NCI-H1930 (cell line): ENCODE measurements around the gene RASL10B.
A peak's percentile ranks its signal among the peaks of the same experiment; 100 is the strongest.
"Not testable (repeated sequence)": the region's sequence is repeated elsewhere in the genome, so short reads cannot be mapped to it uniquely, and the experiment has no call there.

ENCODE experiments used
- DNase-seq, 2 experiments: peaks; one replicate each; lab custom pipeline; 2025; lab: John Stamatoyannopoulos, UW

Gene RASL10B

GRCh38 chr17:35731239-35731916 lies at the start of gene RASL10B:
TSS of gene RASL10B (plus strand) at chr17:35731639. CDS start at chr17:35735185, 3,546 bp downstream.
- peak; percentile 31 to 34 for DNase-seq

- no peak for DNase-seq
Observed at GRCh38 chr17:35683591-35683990, 47.8 kb upstream of the RASL10B start.

- no peak for DNase-seq
Observed at GRCh38 chr17:35684055-35684802, 47.2 kb upstream of the RASL10B start.

- no peak for DNase-seq
Observed at GRCh38 chr17:35692512-35693210, 38.8 kb upstream of the RASL10B start.

- DNase-seq = no peak
Observed at GRCh38 chr17:35693662-35694061, 37.8 kb upstream of the RASL10B start.

GRCh38 chr17:35694906-35695305 lies 36.5 kb upstream of the RASL10B start:
- no peak for DNase-seq

- DNase-seq = no peak
Observed at GRCh38 chr17:35695613-35696012, 35.8 kb upstream of the RASL10B start.

GRCh38 chr17:35698800-35699199 lies 32.6 kb upstream of the RASL10B start:
- DNase-seq = no peak

- DNase-seq = no peak
Observed at GRCh38 chr17:35700150-35700549, 31.3 kb upstream of the RASL10B start.

- DNase-seq = no peak
Observed at GRCh38 chr17:35701491-35701890, 29.9 kb upstream of the RASL10B start.

- DNase-seq = not testable (repeated sequence)
Observed at GRCh38 chr17:35703308-35703707, 28.1 kb upstream of the RASL10B start.

- DNase-seq = no peak
Observed at GRCh38 chr17:35705230-35705629, 26.2 kb upstream of the RASL10B start.

GRCh38 chr17:35705705-35706104 lies 25.7 kb upstream of the RASL10B start:
- DNase-seq = no peak

GRCh38 chr17:35708149-35708548 lies 23.3 kb upstream of the RASL10B start:
- DNase-seq = no peak

- no peak for DNase-seq
Observed at GRCh38 chr17:35708951-35709350, 22.5 kb upstream of the RASL10B start.

- peak in 1 of 2 experiments; percentile 4 for DNase-seq
Observed at GRCh38 chr17:35709874-35710273, 21.6 kb upstream of the RASL10B start.

- no peak for DNase-seq
Observed at GRCh38 chr17:35710950-35711349, 20.5 kb upstream of the RASL10B start.

- no peak for DNase-seq
Observed at GRCh38 chr17:35713069-35713728, 18.2 kb upstream of the RASL10B start.

GRCh38 chr17:35714988-35715387 lies 16.5 kb upstream of the RASL10B start:
- DNase-seq = no peak

- no peak for DNase-seq
Observed at GRCh38 chr17:35715416-35715815, 16.0 kb upstream of the RASL10B start.

GRCh38 chr17:35716173-35716572 lies 15.3 kb upstream of the RASL10B start:
- no peak for DNase-seq

GRCh38 chr17:35716897-35717465 lies 14.5 kb upstream of the RASL10B start:
- DNase-seq = no peak
